Ascending aorta (tissue), 2 donors: ENCODE measurements around the gene IL31RA. TPM values are rescaled to one million over a fixed set of nuclear protein-coding genes. Genes with fewer than 3 reads are reported as not detected.

Experiments
- DNase-seq, 2 donors: peaks; one replicate each; pipeline ENCODE4 v3.0.0-alpha.2; 2019; ENCODE audit warnings: low spot score in 2 of 2
- H3K27ac ChIP-seq, 2 donors: fragments of 200-600 bp; sonication (generic); one replicate each; pipeline ENCODE4 v1.5.1; 2016 to 2017; ENCODE audit warnings: mild to moderate bottlenecking in 1 of 2
- H3K27me3 ChIP-seq: fragments of 200-600 bp; sonication (generic); one replicate; pipeline ENCODE4 v1.5.1; 2017
- H3K36me3 ChIP-seq, 2 donors: fragments of 200-600 bp; sonication (generic); one replicate each; pipeline ENCODE4 v1.5.1; 2016
- H3K4me1 ChIP-seq, 2 donors: fragments of 200-600 bp; sonication (generic); one replicate each; pipeline ENCODE4 v1.5.1; 2016 to 2017; ENCODE audit warnings: mild to moderate bottlenecking in 1 of 2
- H3K4me3 ChIP-seq, 2 donors: fragments of 200-600 bp; sonication (generic); one replicate each; pipeline ENCODE4 v1.5.1; 2016 to 2017; ENCODE audit warnings: mild to moderate bottlenecking in 1 of 2
- H3K9me3 ChIP-seq, 2 donors: fragments of 200-600 bp; sonication (generic); one replicate each; pipeline ENCODE4 v1.5.1; 2016
- intact Hi-C: fragments of 100-400 bp; cut with DNase I; formaldehyde crosslinking; loops from one replicate; pipeline ENCODE4 v1.15.1; 2023
- total RNA-seq: library from RNA; depleted of rRNA; stranded (reverse); fragments of >200 nt; gene quantifications from one replicate; pipeline ENCODE4 v1.1.0, GENCODE V29; 2016
- TF ChIP-seq, protein P1 (sequence below), 3 experiments: fragments of 200-600 bp in 2 of 3; fragments of 450-650 bp in 1 of 3; sonication (generic) in 2 of 3; IDR thresholded peaks; one replicate each; pipeline ENCODE4 v1.5.1; 2016 to 2019; ENCODE audit warnings: antibody characterized with exemption in 3 of 3, mild to moderate bottlenecking in 1 of 3, moderate library complexity in 1 of 3

IL31RA gene
- total RNA-seq, 1 donor from 2014 or later, result not detected

GRCh38 chr5:55925181-55925580 lies 74.0 kb downstream of the IL31RA start:
- no peaks in the 10 kb centered on the region for H3K36me3 ChIP-seq
- no peaks in the 10 kb centered on the region for H3K4me1 ChIP-seq
- no peaks in the 10 kb centered on the region for H3K9me3 ChIP-seq
- H3K27me3 ChIP-seq, result no peaks in the 10 kb centered on the region
- no peak for DNase-seq
- intact Hi-C loops, result no loop called here
- H3K27ac ChIP-seq, result no peak overlapping the region
- TF ChIP-seq, protein P1, sequence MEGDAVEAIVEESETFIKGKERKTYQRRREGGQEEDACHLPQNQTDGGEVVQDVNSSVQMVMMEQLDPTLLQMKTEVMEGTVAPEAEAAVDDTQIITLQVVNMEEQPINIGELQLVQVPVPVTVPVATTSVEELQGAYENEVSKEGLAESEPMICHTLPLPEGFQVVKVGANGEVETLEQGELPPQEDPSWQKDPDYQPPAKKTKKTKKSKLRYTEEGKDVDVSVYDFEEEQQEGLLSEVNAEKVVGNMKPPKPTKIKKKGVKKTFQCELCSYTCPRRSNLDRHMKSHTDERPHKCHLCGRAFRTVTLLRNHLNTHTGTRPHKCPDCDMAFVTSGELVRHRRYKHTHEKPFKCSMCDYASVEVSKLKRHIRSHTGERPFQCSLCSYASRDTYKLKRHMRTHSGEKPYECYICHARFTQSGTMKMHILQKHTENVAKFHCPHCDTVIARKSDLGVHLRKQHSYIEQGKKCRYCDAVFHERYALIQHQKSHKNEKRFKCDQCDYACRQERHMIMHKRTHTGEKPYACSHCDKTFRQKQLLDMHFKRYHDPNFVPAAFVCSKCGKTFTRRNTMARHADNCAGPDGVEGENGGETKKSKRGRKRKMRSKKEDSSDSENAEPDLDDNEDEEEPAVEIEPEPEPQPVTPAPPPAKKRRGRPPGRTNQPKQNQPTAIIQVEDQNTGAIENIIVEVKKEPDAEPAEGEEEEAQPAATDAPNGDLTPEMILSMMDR (IDR thresholded peaks at IDR 0.05), result no peak
- H3K4me3 ChIP-seq, result no peak overlapping the region

DNA sequence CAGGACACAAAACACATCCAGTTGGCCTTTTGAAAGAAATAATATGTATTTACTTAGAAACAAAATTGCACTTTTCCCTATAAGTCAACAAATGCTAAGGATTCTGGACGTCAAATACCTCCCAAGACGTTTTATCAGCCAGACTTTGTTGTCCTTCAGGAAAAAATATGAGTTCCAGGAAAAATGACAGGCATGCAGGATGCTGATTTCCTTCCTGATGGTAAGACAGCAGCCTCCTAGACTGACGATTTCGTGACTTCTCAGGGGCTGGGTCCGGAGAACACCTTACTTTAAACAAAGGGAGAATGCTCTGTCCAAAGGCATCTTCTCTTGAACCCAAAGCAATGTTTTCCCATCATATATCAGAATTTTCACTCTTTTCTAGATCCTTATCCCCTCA lies 74.6 kb downstream of the IL31RA start:
- Histone ChIP-seq H3K9me3 (no peaks in the 10 kb centered on the region), H3K4me3 (no peak overlapping the region), H3K27me3 (no peaks in the 10 kb centered on the region), H3K36me3 (no peaks in the 10 kb centered on the region), H3K4me1 (no peaks in the 10 kb centered on the region), H3K27ac (no peak overlapping the region)
- DNase-seq, result no peak
- TF ChIP-seq, protein P1 (IDR thresholded peaks at IDR 0.05), result no peak
- intact Hi-C loops, result no loop called here

- intact Hi-C loops, result no loop called here
- H3K4me3 ChIP-seq, result no peak overlapping the region
These were observed 75.3 kb downstream of the IL31RA start for GRCh38 chr5:55926476-55926875.

GRCh38 chr5:55927861-55928655 lies 76.9 kb downstream of the IL31RA start:
- Histone ChIP-seq H3K36me3 (no peaks in the 10 kb centered on the region), H3K4me1 (no peaks in the 10 kb centered on the region), H3K4me3 (no peak overlapping the region), H3K27me3 (no peaks in the 10 kb centered on the region), H3K9me3 (no peaks in the 10 kb centered on the region), H3K27ac (no peak overlapping the region)
- DNase-seq, result no peak
- TF ChIP-seq, protein P1 (IDR thresholded peaks at IDR 0.05), result no peak
- intact Hi-C loops, result no loop called here

More at GRCh38 chr5:55926476-55926875, 75.3 kb downstream of the IL31RA start:
- no peak for DNase-seq
- Histone ChIP-seq H3K4me1 (no peaks in the 10 kb centered on the region), H3K27me3 (no peaks in the 10 kb centered on the region), H3K27ac (no peak overlapping the region), H3K9me3 (no peaks in the 10 kb centered on the region), H3K36me3 (no peaks in the 10 kb centered on the region)
- TF ChIP-seq, protein P1 (IDR thresholded peaks at IDR 0.05), result no peak

DNA sequence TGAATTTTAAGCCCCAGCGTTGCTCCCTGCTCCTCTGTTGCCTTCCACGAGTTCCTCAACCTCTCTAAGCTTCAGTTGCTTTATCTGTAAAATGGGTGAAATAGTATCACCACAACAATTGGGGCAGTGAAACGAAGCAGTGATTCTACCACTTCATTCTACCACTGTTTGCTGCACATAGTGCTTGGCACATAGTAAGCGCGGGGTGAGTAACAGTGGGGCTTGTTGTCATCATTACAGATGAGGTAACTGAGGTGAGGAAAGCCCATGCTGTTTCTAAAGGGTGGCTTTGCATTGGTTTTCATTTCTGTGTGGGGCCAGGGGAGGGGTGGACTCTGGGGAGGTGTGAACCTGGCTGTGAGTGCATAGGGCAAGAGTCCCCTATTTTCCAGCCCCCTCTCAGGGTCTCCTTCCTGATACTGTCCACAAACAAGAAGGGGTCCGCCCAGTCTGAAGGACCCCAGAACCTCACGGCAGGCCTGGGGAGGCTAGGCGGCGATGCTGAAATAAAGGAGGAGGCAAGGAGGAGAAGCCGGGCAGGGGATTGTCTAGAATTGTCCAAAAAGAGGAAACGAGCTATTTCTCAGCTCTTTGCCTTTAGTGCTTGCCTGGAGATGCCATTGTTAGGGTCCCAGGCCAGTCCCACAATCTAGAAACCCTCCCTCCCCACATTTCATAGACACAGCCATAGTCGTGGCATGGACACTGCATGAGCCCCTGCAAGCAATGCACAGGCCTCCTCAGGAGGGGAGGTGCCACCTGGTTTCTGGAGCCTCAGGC lies 78.1 kb downstream of the IL31RA start:
- no peaks in the 10 kb centered on the region for H3K9me3 ChIP-seq
- TF ChIP-seq, protein P1 (IDR thresholded peaks at IDR 0.05), result no peak
- no peak for DNase-seq

More for the DNA sequence above, 78.1 kb downstream of the IL31RA start:
- intact Hi-C loops, result no loop called here
- H3K4me1 ChIP-seq, result no peaks in the 10 kb centered on the region
- H3K27me3 ChIP-seq, result no peaks in the 10 kb centered on the region
- no peak overlapping the region for H3K4me3 ChIP-seq
- no peak overlapping the region for H3K27ac ChIP-seq
- no peaks in the 10 kb centered on the region for H3K36me3 ChIP-seq
